ENCODE results near the gene TRH. TPM values are rescaled to one million over a fixed set of nuclear protein-coding genes. Genes with fewer than 3 reads are reported as not detected.

TRH gene
- total RNA-seq, 1 experiment from 2014 or later = not detected

- TF ChIP-seq, protein P1, sequence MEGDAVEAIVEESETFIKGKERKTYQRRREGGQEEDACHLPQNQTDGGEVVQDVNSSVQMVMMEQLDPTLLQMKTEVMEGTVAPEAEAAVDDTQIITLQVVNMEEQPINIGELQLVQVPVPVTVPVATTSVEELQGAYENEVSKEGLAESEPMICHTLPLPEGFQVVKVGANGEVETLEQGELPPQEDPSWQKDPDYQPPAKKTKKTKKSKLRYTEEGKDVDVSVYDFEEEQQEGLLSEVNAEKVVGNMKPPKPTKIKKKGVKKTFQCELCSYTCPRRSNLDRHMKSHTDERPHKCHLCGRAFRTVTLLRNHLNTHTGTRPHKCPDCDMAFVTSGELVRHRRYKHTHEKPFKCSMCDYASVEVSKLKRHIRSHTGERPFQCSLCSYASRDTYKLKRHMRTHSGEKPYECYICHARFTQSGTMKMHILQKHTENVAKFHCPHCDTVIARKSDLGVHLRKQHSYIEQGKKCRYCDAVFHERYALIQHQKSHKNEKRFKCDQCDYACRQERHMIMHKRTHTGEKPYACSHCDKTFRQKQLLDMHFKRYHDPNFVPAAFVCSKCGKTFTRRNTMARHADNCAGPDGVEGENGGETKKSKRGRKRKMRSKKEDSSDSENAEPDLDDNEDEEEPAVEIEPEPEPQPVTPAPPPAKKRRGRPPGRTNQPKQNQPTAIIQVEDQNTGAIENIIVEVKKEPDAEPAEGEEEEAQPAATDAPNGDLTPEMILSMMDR (IDR thresholded peaks at IDR 0.05; ENCODE audit: insufficient read depth in 1 of 2, low read depth in 1 of 2, low read length in 1 of 2, severe bottlenecking in 1 of 2, unreplicated experiment in 1 of 2) = no peak
- peaks cover 2% of the 10 kb centered on the region for H3K27me3 Mint-ChIP-seq (ENCODE audit: insufficient read depth, unreplicated experiment)
- no TSS peak for BruUV-seq (replicated peaks)
- intact Hi-C loops (cut with micrococcal nuclease; ENCODE audit: unreplicated experiment) = no loop called here
- no peak overlapping the region for H3K27ac Mint-ChIP-seq (ENCODE audit: unreplicated experiment)
- no peak overlapping the region for H3K4me3 ChIP-seq (ENCODE audit: low read depth, low read length)
- CTCF ChIA-PET = interaction anchor here (0.6 kb wide), 1 partner anchor 1786 kb away, joined by 3 read pairs; no protein-coding TSS in a partner anchor
- no peaks in the 10 kb centered on the region for H3K4me1 ChIP-seq
- no peaks in the 10 kb centered on the region for H3K9me3 ChIP-seq
- peaks cover 5% of the 10 kb centered on the region for H3K36me3 Mint-ChIP-seq (ENCODE audit: insufficient read depth, unreplicated experiment)
- H3K4me1 Mint-ChIP-seq (ENCODE audit: low read depth, unreplicated experiment) = no peaks in the 10 kb centered on the region
- no peak overlapping the region for H3K4me3 Mint-ChIP-seq (ENCODE audit: unreplicated experiment)
- DNase-seq = no peak
- POLR2A ChIA-PET = no interaction called here
- H3K27me3 ChIP-seq (replicated peaks; ENCODE audit: control insufficient read depth, insufficient read depth, low read length) = no peaks in the 10 kb centered on the region
- H3K36me3 ChIP-seq (ENCODE audit: control insufficient read depth, insufficient read depth, low read length) = no peaks in the 10 kb centered on the region
- H3K9me3 Mint-ChIP-seq (ENCODE audit: unreplicated experiment) = no peaks in the 10 kb centered on the region
Measured at GRCh38 chr3:129947538-129948240, 26.8 kb upstream of the TRH start.

GRCh38 chr3:129950318-129951046 is 24.0 kb upstream of the TRH start:
- no peaks in the 10 kb centered on the region for H3K36me3 ChIP-seq (ENCODE audit: control insufficient read depth, insufficient read depth, low read length)
- H3K9me3 ChIP-seq = no peaks in the 10 kb centered on the region
- CTCF ChIA-PET = no interaction called here
- H3K27me3 ChIP-seq (replicated peaks; ENCODE audit: control insufficient read depth, insufficient read depth, low read length) = no peaks in the 10 kb centered on the region
- TF ChIP-seq, protein P1 (IDR thresholded peaks at IDR 0.05; ENCODE audit: insufficient read depth in 1 of 2, low read depth in 1 of 2, low read length in 1 of 2, severe bottlenecking in 1 of 2, unreplicated experiment in 1 of 2) = no peak
- BruUV-seq (replicated peaks) = no TSS peak
- Mint-ChIP-seq H3K4me3 (ENCODE audit: unreplicated experiment) (no peak overlapping the region), H3K27ac (ENCODE audit: unreplicated experiment) (no peak overlapping the region), H3K9me3 (ENCODE audit: unreplicated experiment) (no peaks in the 10 kb centered on the region), H3K27me3 (ENCODE audit: insufficient read depth, unreplicated experiment) (peaks cover 7% of the 10 kb centered on the region), H3K4me1 (ENCODE audit: low read depth, unreplicated experiment) (no peaks in the 10 kb centered on the region), H3K36me3 (ENCODE audit: insufficient read depth, unreplicated experiment) (peaks cover 5% of the 10 kb centered on the region)
- intact Hi-C loops (cut with micrococcal nuclease; ENCODE audit: unreplicated experiment) = no loop called here
- no peaks in the 10 kb centered on the region for H3K4me1 ChIP-seq
- DNase-seq = no peak
- POLR2A ChIA-PET = no interaction called here
- H3K4me3 ChIP-seq (ENCODE audit: low read depth, low read length) = no peak overlapping the region

- Mint-ChIP-seq H3K27ac (ENCODE audit: unreplicated experiment) (no peak overlapping the region), H3K27me3 (ENCODE audit: insufficient read depth, unreplicated experiment) (peaks cover 7% of the 10 kb centered on the region), H3K4me1 (ENCODE audit: low read depth, unreplicated experiment) (no peaks in the 10 kb centered on the region), H3K9me3 (ENCODE audit: unreplicated experiment) (no peaks in the 10 kb centered on the region), H3K4me3 (ENCODE audit: unreplicated experiment) (no peak overlapping the region), H3K36me3 (ENCODE audit: insufficient read depth, unreplicated experiment) (peaks cover 4% of the 10 kb centered on the region)
- Histone ChIP-seq H3K4me1 (no peaks in the 10 kb centered on the region), H3K4me3 (ENCODE audit: low read depth, low read length) (no peak overlapping the region), H3K27me3 (replicated peaks; ENCODE audit: control insufficient read depth, insufficient read depth, low read length) (no peaks in the 10 kb centered on the region), H3K9me3 (no peaks in the 10 kb centered on the region), H3K36me3 (ENCODE audit: control insufficient read depth, insufficient read depth, low read length) (no peaks in the 10 kb centered on the region)
- ChIA-PET CTCF (interaction anchor here (0.9 kb wide), 1 partner anchor 325 kb away, joined by 3 read pairs; no protein-coding TSS in a partner anchor), POLR2A (no interaction called here)
- TF ChIP-seq, protein P1 (IDR thresholded peaks at IDR 0.05; ENCODE audit: insufficient read depth in 1 of 2, low read depth in 1 of 2, low read length in 1 of 2, severe bottlenecking in 1 of 2, unreplicated experiment in 1 of 2) = no peak
- DNase-seq = no peak
- BruUV-seq (replicated peaks) = no TSS peak
- intact Hi-C loops (cut with micrococcal nuclease; ENCODE audit: unreplicated experiment) = no loop called here
Measured at GRCh38 chr3:129952556-129953355, 21.8 kb upstream of the TRH start.
